ENCODE data around the gene FBXL5.

The FBXL5 gene

GRCh38 chr4:15668566-15669435, 13.6 kb upstream of the FBXL5 start:
- no peak for TF ChIP-seq CTCF (conservative IDR thresholded peaks at IDR 0.05)
- no peak for TF ChIP-seq ZFX (IDR thresholded peaks at IDR 0.05)
- no peak overlapping the region for H3K27ac ChIP-seq

GRCh38 chr4:15667006-15667405, 11.8 kb upstream of the FBXL5 start:
- TF ChIP-seq CTCF (conservative IDR thresholded peaks at IDR 0.05) (no peak), ZFX (IDR thresholded peaks at IDR 0.05) (no peak)
- H3K27ac ChIP-seq = no peak overlapping the region

GRCh38 chr4:15665753-15666365, 10.7 kb upstream of the FBXL5 start:
- no peak overlapping the region for H3K27ac ChIP-seq
- TF ChIP-seq ZFX (IDR thresholded peaks at IDR 0.05) = no peak
- no peak for TF ChIP-seq CTCF (conservative IDR thresholded peaks at IDR 0.05)

GRCh38 chr4:15659768-15660570, 4.8 kb upstream of the FBXL5 start:
- TF ChIP-seq ZFX (IDR thresholded peaks at IDR 0.05) (no peak), CTCF (conservative IDR thresholded peaks at IDR 0.05) (no peak)
- H3K27ac ChIP-seq = no peak overlapping the region

GRCh38 chr4:15658781-15659180, 3.6 kb upstream of the FBXL5 start:
- TF ChIP-seq CTCF (conservative IDR thresholded peaks at IDR 0.05) (no peak), ZFX (IDR thresholded peaks at IDR 0.05) (no peak)
- no peak overlapping the region for H3K27ac ChIP-seq

GRCh38 chr4:15658136-15658770, 3.1 kb upstream of the FBXL5 start:
- no peak overlapping the region for H3K27ac ChIP-seq
- TF ChIP-seq ZFX (IDR thresholded peaks at IDR 0.05) (no peak), CTCF (conservative IDR thresholded peaks at IDR 0.05) (no peak)

Data from C4-2B (cell line).